GM12874 (cell line): ENCODE results near the gene PSKH1.

Experiments used
- CTCF ChIP-seq: IDR thresholded peaks from 2 replicates; pipeline ENCODE4 v1.5.1; 2011; ENCODE audit warnings: low read depth, mild to moderate bottlenecking, control low read depth, low read length, moderate library complexity; ENCODE audit not compliant: insufficient read depth

Gene PSKH1

GRCh38 chr16:67965668-67966548, 72.9 kb downstream of the PSKH1 start:
- no peak for TF ChIP-seq CTCF

- no peak for TF ChIP-seq CTCF
Measured at GRCh38 chr16:67966549-67967182, 73.6 kb downstream of the PSKH1 start.

GRCh38 chr16:67967183-67967957, 74.3 kb downstream of the PSKH1 start:
- no peak for TF ChIP-seq CTCF

- TF ChIP-seq CTCF = no peak
Measured at GRCh38 chr16:67967958-67968399, 74.9 kb downstream of the PSKH1 start.

GRCh38 chr16:67968400-67969253, 75.6 kb downstream of the PSKH1 start, which contains the start of gene SLC12A4:
SLC12A4 (minus strand) TSS chr16:67968637; CDS start chr16:67968553, 84 bp downstream.
- TF ChIP-seq CTCF = no peak

- no peak for TF ChIP-seq CTCF
Measured at GRCh38 chr16:67969254-67970039, 76.4 kb downstream of the PSKH1 start.
